GM19351 (cell line): Measurements from ENCODE around the gene AMOTL2.

ENCODE experiments used
- ATAC-seq: cut with Tn5 transposase; IDR thresholded peaks from one replicate; pipeline ENCODE4 v1.9.1; 2021; ENCODE audit warnings: mild to moderate bottlenecking, moderate library complexity; ENCODE audit not compliant: unreplicated experiment

Gene AMOTL2

GRCh38 chr3:134336587-134336986 is 37.7 kb downstream of the AMOTL2 start:
- ATAC-seq = no peak

DNA sequence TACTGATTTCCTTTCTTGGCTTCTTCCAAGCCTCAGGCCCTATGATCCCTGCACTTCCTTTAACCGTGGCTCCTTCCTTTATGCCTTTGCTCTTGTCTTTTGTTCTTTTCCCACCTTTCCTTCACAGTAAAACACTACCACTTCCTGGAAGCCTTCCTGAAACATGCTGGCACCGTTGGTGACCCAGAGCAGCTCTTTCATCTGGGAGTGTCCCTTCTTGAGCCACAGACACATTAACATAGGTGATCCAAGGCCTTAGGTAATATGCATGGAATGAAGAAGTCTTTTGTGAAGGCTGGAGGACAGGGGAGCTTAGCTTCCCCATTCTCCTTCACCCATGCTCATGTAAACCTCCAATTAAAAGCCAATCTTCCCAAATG is 39.4 kb downstream of the AMOTL2 start:
- no peak for ATAC-seq

DNA sequence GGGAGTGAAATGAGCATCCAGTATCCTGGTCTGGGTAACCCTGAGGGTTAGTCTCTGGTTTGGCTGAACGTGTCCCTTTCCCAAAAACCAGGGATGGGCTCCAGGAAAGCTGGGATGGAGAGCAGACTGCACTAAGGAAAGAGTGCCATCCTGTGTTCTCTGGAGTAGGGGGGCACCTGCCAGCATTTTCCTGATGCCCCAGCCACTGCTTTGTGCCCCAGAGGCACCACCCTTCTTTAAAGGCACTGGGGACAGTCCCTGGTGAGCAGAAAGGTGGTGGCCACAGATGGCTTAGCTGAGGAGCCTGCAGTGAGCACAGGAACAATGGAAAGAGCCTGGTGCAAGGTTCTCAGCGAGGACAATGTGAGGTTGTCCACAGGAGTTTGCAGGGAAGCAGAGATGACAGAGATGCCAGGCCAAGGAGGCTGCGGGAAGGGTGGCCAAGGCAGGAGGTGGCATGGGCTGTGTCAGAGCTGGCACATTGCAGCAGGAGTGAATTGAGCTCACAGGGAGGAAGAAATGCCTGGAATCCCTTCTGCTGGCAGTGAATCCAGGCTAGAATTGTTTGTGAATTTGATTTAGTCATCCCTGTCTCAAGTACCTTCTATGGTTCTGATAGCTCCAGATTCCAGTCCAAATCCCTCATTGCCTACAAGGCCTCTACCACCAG is 39.9 kb downstream of the AMOTL2 start:
- ATAC-seq = no peak

DNA sequence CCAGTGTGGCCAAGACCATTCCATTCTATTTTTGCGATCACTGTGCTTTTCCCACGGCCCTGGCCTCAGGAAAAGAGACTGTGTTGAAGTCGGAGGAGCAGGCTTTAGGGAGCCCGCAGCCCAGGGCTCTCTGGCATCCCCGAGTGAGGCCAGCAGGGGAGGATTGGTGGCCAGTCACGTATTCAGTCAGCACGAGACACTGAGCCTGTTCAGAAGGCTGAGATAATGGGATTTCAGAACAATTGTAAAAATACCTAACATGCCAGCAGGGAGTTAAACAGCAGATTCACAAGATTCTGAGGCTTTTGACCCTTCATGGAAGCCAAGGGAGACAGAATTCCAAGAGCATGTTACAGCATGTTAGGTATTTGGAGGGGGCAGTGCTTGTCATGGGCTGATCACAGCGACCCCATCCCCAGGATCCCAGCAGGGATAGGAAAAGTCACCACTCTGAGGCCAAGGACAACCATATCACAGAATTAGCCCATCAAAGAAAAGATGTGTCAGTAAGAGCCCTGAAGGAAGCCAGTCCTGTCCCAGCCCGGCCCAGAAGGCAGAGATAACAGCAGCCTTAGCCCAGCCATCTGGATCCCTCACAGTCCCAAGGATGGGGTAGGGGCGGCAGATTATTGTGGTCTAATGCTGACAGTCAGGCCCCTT is 40.6 kb downstream of the AMOTL2 start:
- no peak for ATAC-seq

- ATAC-seq = no peak
Observed at GRCh38 chr3:134332344-134332743, 41.9 kb downstream of the AMOTL2 start.

DNA sequence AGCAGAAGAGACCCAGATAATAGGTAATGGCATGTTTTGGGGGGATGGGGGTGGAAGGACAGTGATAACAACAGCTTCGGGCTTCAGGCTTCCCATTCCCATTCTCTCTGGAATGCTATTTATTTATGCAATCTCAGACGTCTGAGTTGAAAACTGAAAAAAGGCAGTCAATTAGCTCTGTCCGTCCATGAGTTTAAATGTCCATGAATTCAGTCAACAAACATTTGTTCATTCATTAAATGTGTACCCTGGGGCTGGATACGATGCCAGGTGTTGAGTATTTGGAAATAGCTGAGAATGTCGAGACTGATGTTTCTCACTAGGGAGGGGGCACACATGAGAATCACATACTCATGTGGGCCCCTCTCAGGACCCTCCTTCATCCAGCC is 42.4 kb downstream of the AMOTL2 start:
- no peak for ATAC-seq

DNA sequence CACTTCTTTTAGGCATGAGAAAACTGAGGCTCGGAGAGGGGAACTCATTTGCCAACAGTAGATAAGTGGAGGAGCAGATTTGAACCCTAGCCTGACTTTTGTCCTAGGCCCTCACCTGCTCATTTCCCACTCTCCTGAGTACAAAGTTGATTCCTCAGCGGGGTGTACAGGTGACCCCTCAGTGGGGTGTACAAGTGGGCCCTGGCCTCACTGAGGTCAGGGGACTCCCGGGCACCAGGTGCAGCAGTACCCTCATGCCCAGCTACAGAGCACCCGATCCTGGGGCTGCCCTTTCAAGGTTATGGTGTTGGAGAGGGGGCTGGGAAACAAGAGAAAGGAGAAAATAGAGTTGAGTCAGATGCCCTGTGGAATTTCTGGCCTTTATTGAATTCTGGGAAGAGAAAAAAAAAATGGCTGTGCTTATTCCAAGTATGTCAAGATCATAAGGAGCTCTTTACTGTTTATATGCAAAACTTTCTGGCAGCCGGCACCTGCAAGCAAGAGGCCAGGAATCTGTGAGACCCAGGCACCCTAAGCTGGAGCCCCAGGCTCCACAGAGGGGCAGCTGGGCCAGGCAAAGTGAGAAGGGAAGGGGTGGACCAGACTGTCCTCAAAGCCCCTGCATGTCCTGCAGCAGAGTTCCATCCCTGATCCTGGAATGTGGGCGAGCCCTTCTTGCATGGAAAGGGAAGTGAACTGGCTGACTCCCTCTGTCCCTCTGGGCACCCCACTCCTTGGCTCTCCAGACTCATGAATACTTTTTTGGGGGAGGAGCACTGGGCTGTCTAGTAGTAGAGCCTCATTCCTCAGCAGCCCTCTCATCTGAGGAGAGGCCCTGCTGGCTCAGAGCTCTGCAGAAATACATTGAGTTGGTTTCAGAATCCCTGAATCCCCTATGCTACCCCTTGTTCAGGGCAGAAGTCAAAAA is 43.1 kb downstream of the AMOTL2 start:
- ATAC-seq = no peak

GRCh38 chr3:134328846-134329245 is 45.4 kb downstream of the AMOTL2 start:
- ATAC-seq = no peak

GRCh38 chr3:134328147-134328591 is 46.1 kb downstream of the AMOTL2 start:
- ATAC-seq = no peak

DNA sequence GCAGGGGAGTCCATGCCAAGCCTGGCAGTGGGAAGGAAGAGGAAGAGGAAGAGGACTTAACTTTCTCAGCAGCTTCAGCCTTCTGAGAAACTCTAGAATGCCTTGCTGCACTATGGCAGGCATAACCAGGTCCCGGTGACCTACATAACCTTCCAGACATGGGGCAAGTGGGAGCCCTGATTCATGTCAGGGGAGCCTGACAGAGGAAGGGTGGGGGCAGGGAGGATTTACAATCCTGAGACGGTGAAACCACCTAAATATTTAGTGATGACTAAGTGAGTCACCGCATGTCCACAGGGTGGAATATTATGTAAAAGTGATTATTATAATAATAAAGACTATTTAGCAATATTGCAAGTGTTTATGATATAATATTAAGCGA is 46.7 kb downstream of the AMOTL2 start:
- ATAC-seq = no peak

GRCh38 chr3:134326760-134327593 is 47.3 kb downstream of the AMOTL2 start:
- ATAC-seq = no peak

GRCh38 chr3:134326126-134326525 is 48.1 kb downstream of the AMOTL2 start:
- no peak for ATAC-seq

- ATAC-seq = no peak
Observed at GRCh38 chr3:134325706-134326105, 48.5 kb downstream of the AMOTL2 start.

DNA sequence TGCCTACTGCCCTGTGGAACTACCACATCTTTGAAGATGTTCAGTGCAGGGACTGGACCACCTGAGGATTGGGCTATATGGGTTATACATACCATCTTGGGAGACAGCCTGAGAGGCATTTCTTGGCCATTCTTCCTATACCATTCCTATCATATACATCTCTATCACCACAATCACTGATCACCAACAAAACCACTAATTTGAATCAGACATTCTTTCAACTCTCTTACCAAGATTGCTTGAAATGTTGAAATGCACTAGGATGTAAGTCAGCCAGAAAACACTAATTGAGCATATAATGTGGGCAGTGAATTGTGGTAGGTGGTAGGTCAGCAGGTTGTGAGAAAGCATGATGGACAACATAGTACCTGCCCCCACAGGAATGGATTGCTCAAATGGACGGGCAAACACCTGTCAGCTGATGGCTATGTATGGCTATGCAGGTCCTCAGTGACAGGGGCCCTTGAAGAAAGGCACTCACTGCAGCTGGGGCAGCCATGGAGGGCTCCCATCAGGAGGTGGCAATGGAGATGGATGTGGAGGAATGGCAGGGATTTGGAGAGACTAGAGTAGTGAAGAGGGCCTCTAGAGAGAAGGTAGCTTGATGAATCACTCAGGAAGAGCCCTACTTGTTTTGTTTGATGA is 49.1 kb downstream of the AMOTL2 start:
- no peak for ATAC-seq

DNA sequence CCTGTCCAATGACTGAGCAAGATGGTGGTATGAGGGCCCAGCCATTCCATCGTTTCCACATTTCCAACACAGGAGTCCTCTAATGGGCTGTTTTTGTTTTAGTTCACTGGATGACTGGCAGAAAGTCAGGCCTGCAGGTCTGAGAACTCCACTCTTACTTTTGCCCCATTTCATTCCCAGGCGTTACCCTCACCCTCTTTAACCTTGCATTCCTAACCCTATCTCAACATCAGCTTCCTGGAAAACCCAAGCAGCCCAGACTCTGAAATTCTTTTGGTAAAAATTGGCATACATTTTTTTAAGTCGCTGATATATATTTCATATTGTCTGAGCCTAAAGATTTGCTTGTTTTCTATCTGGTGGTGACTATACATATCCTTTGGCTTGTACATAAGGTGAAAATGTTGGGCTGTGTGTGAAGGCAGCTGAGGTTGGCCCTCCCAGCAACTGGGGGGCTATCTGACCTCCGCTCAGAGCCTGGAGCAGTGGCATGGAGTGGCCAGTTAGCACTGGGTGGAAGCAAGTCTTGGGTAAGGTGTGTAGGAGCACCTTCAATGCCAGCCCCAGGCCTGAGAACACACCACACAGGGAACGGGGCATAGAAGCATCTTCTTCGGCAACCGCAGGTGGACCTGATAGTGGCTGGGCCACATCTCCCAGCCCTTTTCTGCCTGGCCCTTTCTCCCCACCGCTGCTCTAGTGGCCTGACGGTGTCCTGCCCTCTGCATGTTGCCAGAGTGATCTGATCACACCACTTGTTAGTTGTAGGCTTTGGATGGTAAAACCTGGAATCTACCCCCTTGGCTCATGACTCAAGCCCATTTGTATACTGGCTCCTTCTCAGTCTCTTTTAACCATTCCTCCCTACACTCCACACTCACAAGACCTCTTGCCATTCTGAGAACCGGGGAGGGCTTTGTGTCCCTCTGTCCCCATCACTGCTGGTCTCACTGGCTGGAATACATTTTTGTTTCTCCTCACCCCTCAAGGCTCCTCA is 50.0 kb downstream of the AMOTL2 start:
- no peak for ATAC-seq

DNA sequence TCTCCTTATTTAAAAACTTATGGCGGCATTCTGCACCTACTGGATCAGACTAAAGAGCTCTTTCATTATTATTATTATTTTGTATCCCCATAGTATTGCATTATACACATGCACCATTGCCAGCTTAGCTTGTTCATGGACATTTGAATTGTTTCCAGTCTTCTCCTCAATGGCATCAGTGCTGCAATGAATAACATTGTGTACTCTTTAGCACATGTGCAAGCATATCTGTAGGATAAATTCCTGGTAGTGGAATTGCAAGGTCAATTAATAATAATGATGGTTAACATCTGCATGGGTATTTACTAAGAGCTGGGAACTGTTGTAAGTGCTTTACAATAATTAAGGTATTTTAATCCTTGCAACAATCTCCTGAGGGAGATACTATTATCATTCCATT is 52.0 kb downstream of the AMOTL2 start:
- no peak for ATAC-seq

GRCh38 chr3:134320749-134321148 is 53.5 kb downstream of the AMOTL2 start:
- ATAC-seq = no peak

GRCh38 chr3:134319931-134320330 is 54.3 kb downstream of the AMOTL2 start:
- ATAC-seq = no peak

- ATAC-seq = no peak
Observed at GRCh38 chr3:134318166-134318565, 56.1 kb downstream of the AMOTL2 start.
